Measurements from ENCODE around the gene TBC1D22A.

The TBC1D22A gene

GRCh38 chr22:47190957-47191670, 428.7 kb downstream of the TBC1D22A start:
- DNase-seq (ENCODE audit: low spot score), result no peak

GRCh38 chr22:47191671-47192650, 429.5 kb downstream of the TBC1D22A start:
- DNase-seq (ENCODE audit: low spot score), result no peak

DNA sequence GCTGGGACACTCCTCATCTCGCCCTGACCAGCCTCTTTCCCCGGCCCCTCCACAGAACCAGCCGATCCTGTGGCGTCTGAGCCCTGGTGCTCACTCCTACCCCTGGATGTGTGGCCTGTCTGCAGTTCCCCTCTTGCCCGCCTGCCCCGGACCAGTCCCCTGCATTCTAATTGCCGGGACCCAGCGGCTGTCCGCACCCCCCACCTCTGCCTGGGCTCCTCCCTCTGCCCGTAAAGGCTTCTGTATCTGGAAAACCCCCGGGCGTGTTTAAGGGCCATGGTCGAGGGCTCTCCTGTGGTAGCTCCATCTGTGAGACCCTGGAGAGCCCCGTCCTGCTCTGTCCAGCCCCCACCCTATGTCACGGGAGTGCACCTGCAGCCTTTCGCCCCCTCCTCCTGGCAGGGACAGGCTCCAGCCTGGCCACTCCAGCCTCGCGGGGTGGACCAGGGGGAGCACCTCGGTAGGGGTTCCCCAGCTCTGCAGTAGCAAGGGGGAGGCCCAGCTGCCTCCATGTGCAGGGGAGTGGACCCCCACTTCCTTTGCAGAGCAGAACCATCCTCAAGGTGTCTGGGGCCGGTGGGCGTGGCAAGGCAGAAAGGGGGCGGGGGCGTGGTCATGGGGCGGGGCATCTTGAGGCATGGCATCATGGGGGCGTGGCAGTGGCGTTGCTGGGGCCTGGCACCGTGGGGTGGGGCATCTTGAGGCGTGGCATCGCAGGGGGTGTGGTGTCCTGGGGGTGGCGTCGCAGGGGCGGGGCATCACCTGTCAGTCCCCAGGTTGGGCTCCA, 430.4 kb downstream of the TBC1D22A start:
- DNase-seq (ENCODE audit: low spot score), result no peak

- no peak for DNase-seq (ENCODE audit: low spot score)
Measured at GRCh38 chr22:47193606-47194329, 431.3 kb downstream of the TBC1D22A start.

- no peak for DNase-seq (ENCODE audit: low spot score)
Measured at GRCh38 chr22:47194476-47195155, 432.2 kb downstream of the TBC1D22A start.

GRCh38 chr22:47195156-47195483, 432.7 kb downstream of the TBC1D22A start:
- no peak for DNase-seq (ENCODE audit: low spot score)

DNA sequence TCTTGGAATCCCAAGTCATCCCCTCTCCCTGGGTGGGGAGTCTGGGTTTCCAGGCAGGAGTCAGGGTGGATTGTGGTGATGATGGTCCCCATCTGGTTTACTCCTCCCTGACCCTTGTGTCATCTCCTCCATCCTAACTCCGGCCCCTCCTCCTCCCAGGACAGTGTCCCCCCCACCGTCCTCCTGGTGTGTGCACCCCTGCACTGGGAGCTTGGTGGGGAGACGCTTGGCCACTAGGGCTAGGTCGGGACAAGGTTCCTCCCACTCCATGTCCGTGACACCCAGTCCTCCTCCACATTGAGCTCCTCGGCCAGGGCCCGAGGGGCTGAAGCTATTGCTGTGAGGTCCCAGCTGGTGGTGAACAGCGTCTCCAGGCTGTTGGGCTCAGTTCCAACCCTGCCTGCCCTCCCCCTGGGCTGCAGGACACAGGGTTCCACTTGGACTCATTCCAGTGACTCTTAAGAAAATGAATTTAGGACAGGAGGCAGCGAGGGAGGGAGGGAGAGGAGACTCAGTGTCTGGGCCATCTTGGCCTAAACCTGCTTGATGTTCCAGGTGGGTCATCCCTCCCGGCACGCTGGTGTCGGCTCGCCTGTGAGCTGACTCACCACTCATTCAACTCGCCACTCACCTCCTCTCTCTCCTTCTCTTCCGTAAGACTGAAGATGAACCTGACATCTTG, 433.2 kb downstream of the TBC1D22A start:
- no peak for DNase-seq (ENCODE audit: low spot score)

GRCh38 chr22:47196166-47196849, 433.9 kb downstream of the TBC1D22A start:
- DNase-seq (ENCODE audit: low spot score), result no peak

GRCh38 chr22:47196881-47197772, 434.7 kb downstream of the TBC1D22A start:
- no peak for DNase-seq (ENCODE audit: low spot score)

- no peak for DNase-seq (ENCODE audit: low spot score)
Measured at GRCh38 chr22:47197773-47198500, 435.5 kb downstream of the TBC1D22A start.

GRCh38 chr22:47198801-47199251, 436.4 kb downstream of the TBC1D22A start:
- no peak for DNase-seq (ENCODE audit: low spot score)

DNA sequence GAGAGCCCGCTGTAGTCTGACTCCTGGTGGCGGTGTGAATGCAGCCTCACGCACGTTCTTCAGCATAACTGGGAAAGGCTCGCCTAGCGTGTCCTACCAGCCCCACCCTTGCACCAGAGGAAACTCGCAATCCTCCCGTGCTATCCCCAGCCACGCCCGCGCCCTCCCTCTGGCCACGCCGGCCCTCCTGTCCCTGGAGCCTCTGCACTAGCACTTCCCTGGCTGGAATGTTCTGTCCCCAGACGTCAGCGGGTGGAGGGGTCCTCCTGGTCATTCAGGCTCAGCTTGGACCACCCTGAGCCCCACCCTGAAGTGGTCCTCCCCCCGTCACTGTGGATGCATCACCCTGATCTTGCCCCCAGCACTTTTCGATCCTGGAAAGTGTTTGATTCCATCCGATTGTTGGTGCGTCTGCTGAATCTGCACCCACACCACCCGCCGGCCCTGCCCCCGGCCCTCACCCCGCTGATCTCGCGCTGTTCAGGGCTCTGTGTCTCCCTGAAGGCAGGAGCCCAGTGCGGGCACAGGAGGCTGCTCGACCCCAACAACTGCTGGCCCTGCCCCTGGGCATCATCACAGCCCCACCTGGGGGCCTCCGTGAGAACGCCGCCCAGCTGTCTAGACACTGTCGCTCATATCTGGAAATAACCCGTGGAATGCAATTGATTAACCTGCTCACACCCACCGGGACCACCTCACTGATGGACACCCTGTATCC, 437.0 kb downstream of the TBC1D22A start:
- DNase-seq (ENCODE audit: low spot score), result no peak

- DNase-seq (ENCODE audit: low spot score), result no peak
Measured at GRCh38 chr22:47199979-47200272, 437.5 kb downstream of the TBC1D22A start.

- DNase-seq (ENCODE audit: low spot score), result no peak
Measured at GRCh38 chr22:47200273-47201051, 438.0 kb downstream of the TBC1D22A start.

- DNase-seq (ENCODE audit: low spot score), result no peak
Measured at GRCh38 chr22:47201186-47201995, 438.9 kb downstream of the TBC1D22A start.
